GM12878 (cell line): ENCODE results near the gene TBC1D1. TPM values are rescaled to one million over a fixed set of nuclear protein-coding genes. Genes with fewer than 3 reads are reported as not detected.

Experiments used
- ATAC-seq: fragments of 200-7000 bp; cut with Tn5 transposase; 3 replicates; pipeline ENCODE4 v1.9.1; 2020; ENCODE audit warnings: mild to moderate bottlenecking, moderate library complexity
- BruUV-seq: library from RNA; stranded (reverse); fragments of 400-500 nt; replicated peaks from 2 replicates; lab custom pipeline; 2021; lab: Mats Ljungman, UMichigan
- CTCF ChIA-PET: fragments of 300-600 bp; sonication (Branson Sonifier 250); formaldehyde crosslinking; extraction: SDS; loops from one replicate; lab custom pipeline; 2021; ENCODE audit warnings: inconsistent platforms; lab: Yijun Ruan, JAX
- POLR2A ChIA-PET: fragments of 350-600 bp; formaldehyde crosslinking; extraction: SDS; loops from one replicate; lab custom pipeline; 2021; ENCODE audit warnings: inconsistent platforms; lab: Charles Lee
- RAD21 ChIA-PET: fragments of 300-600 bp; sonication (Branson Sonifier 250); formaldehyde crosslinking; loops from one replicate; lab custom pipeline; 2023; ENCODE audit warnings: antibody characterized with exemption; ENCODE audit not compliant: unreplicated experiment; lab: Charles Lee
- SMC1A ChIA-PET: fragments of 300-600 bp; sonication (Branson Sonifier 250); formaldehyde crosslinking; loops from one replicate; lab custom pipeline; 2023; ENCODE audit not compliant: unreplicated experiment, uncharacterized antibody; lab: Charles Lee
- DNase-seq: peaks from one replicate; pipeline ENCODE4 v3.0.0-alpha.2; 2011; ENCODE audit warnings: low read depth, low spot score
- FAIRE-seq: peaks from 3 replicates; lab custom pipeline; 2011; peaks lifted over from hg19 to GRCh38; lab: Jason Lieb, UNC
- H2AFZ ChIP-seq: 2 replicates; pipeline ENCODE4 v1.6.0; 2011; ENCODE audit warnings: low read depth, low read length, control low read depth; ENCODE audit not compliant: control insufficient read depth
- H3K27ac ChIP-seq: 2 replicates; pipeline ENCODE4 v1.5.1; 2011; ENCODE audit warnings: control low read depth; ENCODE audit not compliant: control insufficient read depth, insufficient read depth
- H3K27me3 ChIP-seq, 2 experiments: replicated peaks in 1 of 2; 2 replicates each; pipeline versions ENCODE4 v1.6.0 to v1.6.1; 2011; ENCODE audit warnings: low read length in 1 of 2; ENCODE audit not compliant: control insufficient read depth in 2 of 2, insufficient read depth in 2 of 2
- H3K36me3 ChIP-seq, 2 experiments: 2 replicates each; pipeline ENCODE4 v1.5.1; 2011; ENCODE audit warnings: low read length in 1 of 2; ENCODE audit not compliant: control insufficient read depth in 2 of 2, insufficient read depth in 2 of 2
- H3K4me1 ChIP-seq: 2 replicates; pipeline ENCODE4 v1.6.1; 2011; ENCODE audit warnings: mild to moderate bottlenecking, low read length, moderate library complexity, mixed read lengths; ENCODE audit not compliant: control insufficient read depth, insufficient read depth
- H3K4me2 ChIP-seq: 2 replicates; pipeline ENCODE4 v1.6.0; 2011; ENCODE audit warnings: control low read depth; ENCODE audit not compliant: control insufficient read depth, insufficient read depth
- H3K4me3 ChIP-seq: fragments of 200-600 bp; sonication (generic); 2 replicates; pipeline ENCODE4 v1.5.1; 2016
- H3K79me2 ChIP-seq: 2 replicates; pipeline ENCODE4 v1.6.0; 2011; ENCODE audit warnings: low read length; ENCODE audit not compliant: control insufficient read depth, insufficient read depth
- H3K9ac ChIP-seq: 2 replicates; pipeline ENCODE4 v1.8.0; 2011; ENCODE audit warnings: low read length, control low read depth, mixed read lengths; ENCODE audit not compliant: control insufficient read depth, insufficient read depth
- H3K9me3 ChIP-seq: replicated peaks from 3 replicates; pipeline ENCODE4 v1.5.1; 2011; ENCODE audit warnings: mild to moderate bottlenecking, low read length; ENCODE audit not compliant: control insufficient read depth, insufficient read depth
- H4K20me1 ChIP-seq: 2 replicates; pipeline ENCODE4 v1.6.0; 2011; ENCODE audit not compliant: control insufficient read depth, insufficient read depth
- BHLHE40 ChIP-seq, 2 experiments: fragments of 450-650 bp in 1 of 2; IDR thresholded peaks; 2 replicates each; pipeline ENCODE4 v1.6.1; 2011 to 2017; ENCODE audit warnings: low read depth in 2 of 2, borderline replicate concordance in 1 of 2, improper control_type of control experiment in 1 of 2, low read length in 1 of 2, mild to moderate bottlenecking in 1 of 2
- EZH2 ChIP-seq: IDR thresholded peaks from 2 replicates; pipeline ENCODE4 v1.6.1; 2012; ENCODE audit warnings: low read depth, mild to moderate bottlenecking, control low read depth, inconsistent platforms, low read length, borderline replicate concordance; ENCODE audit not compliant: control insufficient read depth
- NFYA ChIP-seq: IDR thresholded peaks from 2 replicates; pipeline ENCODE4 v1.6.1; 2011; ENCODE audit warnings: low read depth, mild to moderate bottlenecking, low read length, improper control_type of control experiment, borderline replicate concordance
- NR2F1 ChIP-seq: fragments of 450-650 bp; conservative IDR thresholded peaks from 2 replicates; pipeline ENCODE4 v1.6.1; 2017; ENCODE audit warnings: mild to moderate bottlenecking
- PRDM15 ChIP-seq: fragments of 450-650 bp; formaldehyde crosslinking; IDR thresholded peaks from 2 replicates; pipeline ENCODE4 v1.4.0; 2020; ENCODE audit warnings: mild to moderate bottlenecking, moderate library complexity
- RELA ChIP-seq: fragments of 450-650 bp; IDR thresholded peaks from 2 replicates; pipeline ENCODE4 v1.8.0; 2014; ENCODE audit warnings: borderline replicate concordance; ENCODE audit not compliant: partially characterized antibody
- USF1 ChIP-seq: IDR thresholded peaks from 2 replicates; pipeline ENCODE4 v1.6.1; 2011; ENCODE audit warnings: borderline replicate concordance, low read depth, mild to moderate bottlenecking, moderate library complexity, mixed read lengths, low read length; ENCODE audit not compliant: insufficient read depth; ENCODE audit errors: extremely low read length
- WGBS: methylation state at CpG from one replicate; pipeline ENCODE4 v1.1.6; 2016; ENCODE audit warnings: low lambda C conversion rate; ENCODE audit not compliant: insufficient replicate concordance, insufficient coverage; ENCODE audit errors: missing lambda C conversion rate; 5-methylcytosine and 5-hydroxymethylcytosine counted together
- in situ Hi-C: fragments of 300-500 bp; cut with MboI; formaldehyde crosslinking; loops from 9 replicates; pipeline ENCODE4 v1.14.3; 2018; ENCODE audit warnings: mixed read lengths
- intact Hi-C: fragments of 100-400 bp; cut with micrococcal nuclease; formaldehyde crosslinking; loops from one replicate; pipeline ENCODE4 v1.14.2; 2022; ENCODE audit not compliant: unreplicated experiment
- polyA plus RNA-seq, 11 experiments: library from polyadenylated mRNA; depleted of rRNA in 4 of 11; unstranded in 6 of 11; stranded (reverse) in 5 of 11; fragments of >200 nt; fragmentation: Nextera tagmentation in 4 of 11; fragmentation: Illumina TruSeq in 1 of 11; extraction: Ambion mirVana in 4 of 11; extraction: Trizol in 1 of 11; gene quantifications; 1 replicate in 1 of 11; 2 replicates in 10 of 11; pipeline versions ENCODE4 v1.2.1 to v1.2.3, GENCODE V29; 2011 to 2016; ENCODE audit warnings: inconsistent platforms in 2 of 11, missing spikeins in 2 of 11, low read depth in 1 of 11
- total RNA-seq, 4 experiments: library from RNA; depleted of rRNA in 3 of 4; stranded (reverse); fragments of >200 nt in 3 of 4; fragmentation: Illumina TruSeq in 1 of 4; extraction: Trizol in 1 of 4; gene quantifications; 2 replicates each; pipeline versions ENCODE4 v1.2.1 to v1.2.3, GENCODE V29; 2013 to 2021
- TF ChIP-seq, protein P1 (sequence below): fragments of 450-650 bp; IDR thresholded peaks from 2 replicates; pipeline ENCODE4 v1.6.1; 2017; ENCODE audit warnings: mild to moderate bottlenecking, moderate library complexity
- TF ChIP-seq, protein P2 (sequence below): fragments of 450-650 bp; IDR thresholded peaks from 2 replicates; pipeline ENCODE4 v1.6.1; 2017; ENCODE audit warnings: mild to moderate bottlenecking

Gene TBC1D1
- total and polyA plus RNA-seq, 10 of the 15 experiments (the other 5 are each of a cell fraction or from before 2014, with no cell fraction given), result 5.3 to 102 (median 57.8) TPM

- Histone ChIP-seq H3K27ac (no peak overlapping the region), H3K4me2 (no peak overlapping the region), H3K4me3 (no peak overlapping the region), H3K9ac (no peak overlapping the region), H3K27me3 (no peaks in the 10 kb centered on the region), H3K9me3 (no peaks in the 10 kb centered on the region), H3K79me2 (no peaks in the 10 kb centered on the region), H4K20me1 (no peaks in the 10 kb centered on the region), H3K4me1 (peaks cover 21% of the 10 kb centered on the region), H3K36me3 (peaks cover 7 to 17% of the 10 kb centered on the region in 2 experiments), H2AFZ (no peak overlapping the region)
- no TSS peak for BruUV-seq
- in situ Hi-C loops, result no loop called here
- ChIA-PET CTCF (interaction anchor here (0.7 to 1.7 kb wide), 2 partner anchors 8 to 77 kb away, joined by 3 to 5 read pairs; no protein-coding TSS in a partner anchor), POLR2A (interaction anchor here (0.5 kb wide), 1 partner anchor 1350 kb away, joined by 3 read pairs; no protein-coding TSS in a partner anchor), SMC1A (interaction anchor here (0.7 kb wide), 1 partner anchor 623 kb away, joined by 3 read pairs; no protein-coding TSS in a partner anchor), RAD21 (interaction anchor here (2.2 kb wide), 1 partner anchor 21 kb away, joined by 14 read pairs; no protein-coding TSS in a partner anchor)
- DNase-seq (no peak), ATAC-seq (no peak), FAIRE-seq (no peak)
- TF ChIP-seq, protein P1, sequence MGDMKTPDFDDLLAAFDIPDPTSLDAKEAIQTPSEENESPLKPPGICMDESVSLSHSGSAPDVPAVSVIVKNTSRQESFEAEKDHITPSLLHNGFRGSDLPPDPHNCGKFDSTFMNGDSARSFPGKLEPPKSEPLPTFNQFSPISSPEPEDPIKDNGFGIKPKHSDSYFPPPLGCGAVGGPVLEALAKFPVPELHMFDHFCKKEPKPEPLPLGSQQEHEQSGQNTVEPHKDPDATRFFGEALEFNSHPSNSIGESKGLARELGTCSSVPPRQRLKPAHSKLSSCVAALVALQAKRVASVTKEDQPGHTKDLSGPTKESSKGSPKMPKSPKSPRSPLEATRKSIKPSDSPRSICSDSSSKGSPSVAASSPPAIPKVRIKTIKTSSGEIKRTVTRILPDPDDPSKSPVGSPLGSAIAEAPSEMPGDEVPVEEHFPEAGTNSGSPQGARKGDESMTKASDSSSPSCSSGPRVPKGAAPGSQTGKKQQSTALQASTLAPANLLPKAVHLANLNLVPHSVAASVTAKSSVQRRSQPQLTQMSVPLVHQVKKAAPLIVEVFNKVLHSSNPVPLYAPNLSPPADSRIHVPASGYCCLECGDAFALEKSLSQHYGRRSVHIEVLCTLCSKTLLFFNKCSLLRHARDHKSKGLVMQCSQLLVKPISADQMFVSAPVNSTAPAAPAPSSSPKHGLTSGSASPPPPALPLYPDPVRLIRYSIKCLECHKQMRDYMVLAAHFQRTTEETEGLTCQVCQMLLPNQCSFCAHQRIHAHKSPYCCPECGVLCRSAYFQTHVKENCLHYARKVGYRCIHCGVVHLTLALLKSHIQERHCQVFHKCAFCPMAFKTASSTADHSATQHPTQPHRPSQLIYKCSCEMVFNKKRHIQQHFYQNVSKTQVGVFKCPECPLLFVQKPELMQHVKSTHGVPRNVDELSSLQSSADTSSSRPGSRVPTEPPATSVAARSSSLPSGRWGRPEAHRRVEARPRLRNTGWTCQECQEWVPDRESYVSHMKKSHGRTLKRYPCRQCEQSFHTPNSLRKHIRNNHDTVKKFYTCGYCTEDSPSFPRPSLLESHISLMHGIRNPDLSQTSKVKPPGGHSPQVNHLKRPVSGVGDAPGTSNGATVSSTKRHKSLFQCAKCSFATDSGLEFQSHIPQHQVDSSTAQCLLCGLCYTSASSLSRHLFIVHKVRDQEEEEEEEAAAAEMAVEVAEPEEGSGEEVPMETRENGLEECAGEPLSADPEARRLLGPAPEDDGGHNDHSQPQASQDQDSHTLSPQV, result no peak
- no peak for TF ChIP-seq NFYA
- TF ChIP-seq, protein P2, sequence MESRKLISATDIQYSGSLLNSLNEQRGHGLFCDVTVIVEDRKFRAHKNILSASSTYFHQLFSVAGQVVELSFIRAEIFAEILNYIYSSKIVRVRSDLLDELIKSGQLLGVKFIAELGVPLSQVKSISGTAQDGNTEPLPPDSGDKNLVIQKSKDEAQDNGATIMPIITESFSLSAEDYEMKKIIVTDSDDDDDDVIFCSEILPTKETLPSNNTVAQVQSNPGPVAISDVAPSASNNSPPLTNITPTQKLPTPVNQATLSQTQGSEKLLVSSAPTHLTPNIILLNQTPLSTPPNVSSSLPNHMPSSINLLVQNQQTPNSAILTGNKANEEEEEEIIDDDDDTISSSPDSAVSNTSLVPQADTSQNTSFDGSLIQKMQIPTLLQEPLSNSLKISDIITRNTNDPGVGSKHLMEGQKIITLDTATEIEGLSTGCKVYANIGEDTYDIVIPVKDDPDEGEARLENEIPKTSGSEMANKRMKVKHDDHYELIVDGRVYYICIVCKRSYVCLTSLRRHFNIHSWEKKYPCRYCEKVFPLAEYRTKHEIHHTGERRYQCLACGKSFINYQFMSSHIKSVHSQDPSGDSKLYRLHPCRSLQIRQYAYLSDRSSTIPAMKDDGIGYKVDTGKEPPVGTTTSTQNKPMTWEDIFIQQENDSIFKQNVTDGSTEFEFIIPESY, result no peak
- no peak for TF ChIP-seq USF1
- TF ChIP-seq RELA, result no peak
- TF ChIP-seq PRDM15 (CRISPR knock-in tag), result no peak
- TF ChIP-seq BHLHE40 (IDR thresholded peaks at IDR 0.05; ENCODE audit: borderline replicate concordance in 1 of 2, low read depth in 2 of 2, low read length in 1 of 2), result no peak
- no peak for TF ChIP-seq EZH2
- TF ChIP-seq NR2F1, result no peak
- intact Hi-C loops, result no loop called here
- 99% methylated on average over 10 of the region's 10 CpGs for WGBS
These were observed 216.1 kb downstream of the TBC1D1 start for GRCh38 chr4:38106886-38107514.
